ENCODE measurements around the gene NAPSA. TPM values are rescaled to one million over a fixed set of nuclear protein-coding genes. Genes with fewer than 3 reads are reported as not detected.
"Not testable (repeated sequence)": the region's sequence is repeated elsewhere in the genome, so short reads cannot be mapped to it uniquely, and the experiment has no call there.

Gene NAPSA
- total RNA-seq, 2 experiments from 2014 or later, result 44.0 to 63.4 TPM

DNA sequence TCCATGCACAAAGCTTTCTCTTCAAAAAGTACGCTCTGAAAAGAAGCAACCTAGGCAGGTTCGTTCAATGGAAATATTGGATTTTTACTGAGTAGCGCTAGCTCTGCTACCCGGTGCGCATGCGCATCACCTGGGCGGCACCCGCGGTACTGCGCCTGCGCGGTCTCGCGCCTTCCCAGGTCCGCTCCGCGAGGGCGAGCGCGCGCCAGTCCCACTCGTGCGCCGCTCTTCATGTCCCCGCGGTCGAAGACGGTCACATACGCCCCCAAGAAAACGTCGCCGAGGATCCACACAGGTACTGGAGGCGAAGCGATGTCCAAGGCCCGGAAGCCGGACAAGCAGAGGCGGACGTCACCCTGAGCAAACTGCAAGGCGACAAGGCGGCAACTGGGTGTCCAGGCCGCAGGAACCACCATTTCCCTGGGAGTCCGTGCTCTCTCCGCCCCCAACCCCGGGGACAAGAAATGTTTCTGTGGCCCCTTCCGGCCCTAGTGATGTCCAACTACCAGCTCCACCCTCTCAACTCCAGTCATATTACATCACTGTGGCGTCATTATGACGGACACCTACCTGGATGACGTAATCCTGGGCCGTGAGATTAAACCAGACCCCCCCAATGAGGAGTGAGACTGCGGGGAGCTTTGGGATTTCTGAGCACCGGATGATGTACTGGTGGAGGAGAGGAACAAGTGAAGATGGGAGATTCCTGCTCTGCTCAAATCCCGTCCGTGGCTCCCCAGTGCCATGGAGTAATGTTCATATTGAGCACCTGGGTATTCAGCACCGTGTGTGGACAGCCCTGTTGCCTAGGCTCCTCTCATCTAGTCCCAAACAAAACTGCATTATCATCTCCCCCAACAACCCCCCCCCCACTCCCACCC, 31.5 kb downstream of the NAPSA start:
- peak overlapping the region; percentile 75 for H3K4me3 Mint-ChIP-seq
- POLR2A ChIA-PET, result interaction anchor here (0.6 to 0.7 kb wide), 2 partner anchors 23 to 45 kb away, joined by 3 to 4 read pairs; no protein-coding TSS in a partner anchor
- peak; percentile 91 for DNase-seq
- CTCF ChIA-PET, result interaction anchor here (1.0 to 1.1 kb wide), 3 partner anchors 13 to 153 kb away, joined by 3 to 5 read pairs (median 4); no protein-coding TSS in a partner anchor
- peak; percentile 6 for ATAC-seq
- H3K9me3 Mint-ChIP-seq (ENCODE audit: low read depth), result no peaks in the 10 kb centered on the region
- peaks cover 16% of the 10 kb centered on the region for H3K36me3 Mint-ChIP-seq (ENCODE audit: low read depth)
- intact Hi-C loops (cut with DNase I, micrococcal nuclease), result loop anchor here in 1 of 2 experiments (1.0 to 5.0 kb wide), 11 partner anchors 13 to 457 kb away; partner anchors contain the start of genes AKT1S1, EMC10, GARIN5A and JOSD2
- H3K27me3 Mint-ChIP-seq, result peaks cover 21% of the 10 kb centered on the region
- H3K27ac Mint-ChIP-seq, result peak overlapping the region; percentile 90
- H3K4me1 Mint-ChIP-seq, result peaks cover 55% of the 10 kb centered on the region

DNA sequence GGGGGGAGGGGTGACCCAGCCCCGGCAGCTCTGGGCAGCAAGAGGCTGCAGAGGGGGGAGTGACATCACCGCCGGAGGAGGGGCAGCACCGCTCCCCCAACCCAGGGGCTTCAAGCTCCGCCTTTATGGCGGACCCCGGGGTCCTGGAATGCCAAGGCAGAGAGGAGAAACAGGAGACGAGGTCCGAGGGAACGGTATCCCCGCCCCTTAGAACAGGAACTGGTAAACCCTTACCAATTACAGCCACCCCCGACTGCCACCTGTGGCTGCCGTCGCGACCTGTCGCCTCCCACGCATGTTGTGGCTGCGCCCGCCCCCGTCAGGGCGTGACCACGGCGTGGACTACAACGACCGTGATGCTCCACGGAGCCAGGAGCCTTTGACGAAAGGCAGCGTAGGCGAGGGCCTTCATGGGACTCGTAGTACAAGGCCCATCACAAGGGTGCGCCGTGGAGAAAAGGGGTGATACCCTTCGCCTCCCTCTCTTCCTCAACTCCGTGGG, 32.2 kb downstream of the NAPSA start:
- peak; percentile 58 for ATAC-seq
- POLR2A ChIA-PET, result interaction anchor here (0.6 to 0.7 kb wide), 2 partner anchors 23 to 46 kb away, joined by 3 to 4 read pairs; no protein-coding TSS in a partner anchor
- Mint-ChIP-seq H3K9me3 (ENCODE audit: low read depth) (no peaks in the 10 kb centered on the region), H3K36me3 (ENCODE audit: low read depth) (peaks cover 16% of the 10 kb centered on the region), H3K4me1 (peaks cover 55% of the 10 kb centered on the region), H3K27me3 (peaks cover 21% of the 10 kb centered on the region), H3K27ac (peak overlapping the region; percentile 90), H3K4me3 (peak overlapping the region; percentile 75)
- intact Hi-C loops (cut with DNase I, micrococcal nuclease), result loop anchor here in 1 of 2 experiments (1.0 to 5.0 kb wide), 11 partner anchors 14 to 456 kb away; partner anchors contain the start of genes AKT1S1, EMC10, GARIN5A and JOSD2
- peak; percentile 98 for DNase-seq
- CTCF ChIA-PET, result interaction anchor here (1.1 kb wide), 2 partner anchors 14 to 24 kb away, joined by 4 to 5 read pairs; no protein-coding TSS in a partner anchor

DNA sequence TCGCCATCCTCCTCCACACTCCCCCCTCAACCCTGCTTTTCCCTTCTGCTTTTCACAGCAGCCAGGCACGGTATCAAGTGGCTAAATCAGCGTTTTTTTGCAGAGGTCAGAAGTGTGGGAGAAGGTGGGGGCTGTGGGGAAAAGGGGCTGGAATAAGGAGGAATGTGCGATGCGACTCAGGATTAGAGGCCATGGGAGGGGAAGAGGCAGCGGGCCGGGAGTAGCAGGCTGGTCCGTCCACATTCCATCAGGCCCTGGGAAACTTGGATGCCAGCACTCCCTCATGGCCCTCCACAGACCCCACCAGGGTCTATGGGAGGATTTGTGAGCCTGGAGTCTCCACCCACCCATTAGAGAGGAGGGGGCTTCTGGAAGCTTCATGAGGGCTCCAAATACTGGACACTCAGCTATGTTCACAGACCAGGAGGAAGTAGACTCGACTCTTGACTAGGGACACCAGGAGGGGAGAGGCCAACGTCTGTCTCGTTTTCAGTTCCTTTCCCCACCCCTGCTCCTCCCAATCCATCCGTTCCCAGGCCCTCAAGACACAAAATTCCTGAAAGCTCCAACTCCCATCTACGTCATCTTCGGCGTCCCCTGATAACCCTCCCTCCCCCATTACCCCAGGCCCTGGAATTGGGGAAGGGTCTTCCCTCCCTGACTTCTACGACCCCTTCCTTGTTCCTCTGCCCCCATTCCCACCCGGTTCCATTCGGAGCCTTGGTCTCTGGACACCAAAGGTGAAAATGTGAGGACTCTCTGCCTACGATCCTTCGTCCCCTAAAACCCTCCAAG, 33.0 kb downstream of the NAPSA start:
- no peaks in the 10 kb centered on the region for H3K9me3 Mint-ChIP-seq (ENCODE audit: low read depth)
- H3K4me1 Mint-ChIP-seq, result peaks cover 60% of the 10 kb centered on the region
- peaks cover 26% of the 10 kb centered on the region for H3K27me3 Mint-ChIP-seq
- DNase-seq (peak; percentile 9), ATAC-seq (no peak)
- peaks cover 18% of the 10 kb centered on the region for H3K36me3 Mint-ChIP-seq (ENCODE audit: low read depth)
- intact Hi-C loops (cut with DNase I, micrococcal nuclease), result loop anchor here in 1 of 2 experiments (1.0 to 5.0 kb wide), 11 partner anchors 15 to 455 kb away; partner anchors contain the start of genes AKT1S1, EMC10, GARIN5A and JOSD2
- peak overlapping the region; percentile 76 for H3K27ac Mint-ChIP-seq
- ChIA-PET POLR2A (no interaction called here), CTCF (interaction anchor here (0.9 to 1.1 kb wide), 2 partner anchors 25 to 31 kb away, joined by 4 read pairs; no protein-coding TSS in a partner anchor)
- H3K4me3 Mint-ChIP-seq, result peak overlapping the region; percentile 75

DNA sequence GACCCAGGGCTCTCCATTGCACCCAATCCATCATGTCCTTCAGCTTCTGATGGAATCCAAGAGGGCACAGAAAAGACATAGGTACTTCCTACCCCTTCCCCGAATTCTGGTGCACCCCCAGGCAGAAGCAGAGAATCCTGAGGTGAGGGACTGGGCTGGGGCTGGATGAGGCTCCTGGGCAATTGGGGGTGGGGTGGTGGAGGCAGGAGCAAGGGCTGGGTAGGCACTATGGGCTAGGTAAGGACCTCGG, 33.5 kb downstream of the NAPSA start:
- intact Hi-C loops (cut with DNase I, micrococcal nuclease), result loop anchor here in 1 of 2 experiments (2.0 to 5.0 kb wide), 3 partner anchors 327 to 455 kb away; partner anchors contain the start of genes AKT1S1 and TBC1D17
- Mint-ChIP-seq H3K9me3 (ENCODE audit: low read depth) (no peaks in the 10 kb centered on the region), H3K4me1 (peaks cover 65% of the 10 kb centered on the region), H3K27ac (peak overlapping the region; percentile 69), H3K27me3 (peaks cover 29% of the 10 kb centered on the region), H3K36me3 (ENCODE audit: low read depth) (peaks cover 18% of the 10 kb centered on the region), H3K4me3 (peak overlapping the region; percentile 75)
- DNase-seq (peak; percentile 13), ATAC-seq (no peak)
- ChIA-PET CTCF (interaction anchor here (0.9 kb wide), 1 partner anchor 32 kb away, joined by 4 read pairs; no protein-coding TSS in a partner anchor), POLR2A (no interaction called here)

DNA sequence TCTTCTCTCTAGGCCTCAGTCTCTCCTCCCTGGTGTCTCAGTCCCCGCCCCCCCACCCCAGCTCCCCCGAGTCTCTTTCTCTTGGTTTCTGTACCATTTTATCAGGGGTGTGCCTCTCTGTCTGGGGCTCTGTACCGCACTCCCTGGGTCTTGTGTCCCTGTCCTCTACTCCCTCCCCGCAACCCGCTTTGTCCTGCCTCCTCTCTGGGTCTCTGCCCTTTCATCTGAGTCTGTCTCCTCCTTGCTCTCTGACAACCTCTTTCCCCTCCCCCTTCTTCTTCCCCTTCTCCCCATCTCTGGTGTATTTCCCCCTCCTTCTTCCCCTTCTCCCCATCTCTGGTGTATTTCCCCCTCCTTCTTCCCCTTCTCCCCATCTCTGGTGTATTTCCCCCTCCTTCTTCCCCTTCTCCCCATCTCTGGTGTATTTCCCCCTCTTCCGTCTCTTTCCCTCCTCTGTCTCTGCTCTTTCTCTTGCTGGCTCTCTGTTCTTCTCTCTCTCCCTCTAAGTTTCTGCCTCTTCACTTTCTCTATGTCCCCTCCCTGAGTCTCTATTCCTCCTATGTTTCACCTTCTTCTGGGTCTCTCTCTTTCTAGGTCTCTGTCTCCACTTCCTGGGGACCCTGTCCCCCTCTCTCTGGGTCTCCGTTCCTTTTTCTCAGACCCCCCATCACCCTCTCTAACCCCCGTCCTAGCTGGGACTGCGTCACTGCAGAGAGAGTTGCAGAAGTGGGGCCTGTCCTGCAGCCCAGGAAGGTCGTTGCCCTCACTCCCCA, 34.0 kb downstream of the NAPSA start:
- H3K36me3 Mint-ChIP-seq (ENCODE audit: low read depth), result peaks cover 18% of the 10 kb centered on the region
- H3K4me3 Mint-ChIP-seq, result peak overlapping the region; percentile 75
- H3K27me3 Mint-ChIP-seq, result peaks cover 33% of the 10 kb centered on the region
- no peaks in the 10 kb centered on the region for H3K9me3 Mint-ChIP-seq (ENCODE audit: low read depth)
- no peak for ATAC-seq
- peak overlapping the region; percentile 69 for H3K27ac Mint-ChIP-seq
- intact Hi-C loops (cut with DNase I, micrococcal nuclease), result loop anchor here in 1 of 2 experiments (5.0 kb wide), 1 partner anchor 454 kb away; the partner anchor contains the start of genes AKT1S1 and TBC1D17
- POLR2A ChIA-PET, result no interaction called here
- peak; percentile 41 for DNase-seq
- CTCF ChIA-PET, result interaction anchor here (0.6 to 0.9 kb wide), 2 partner anchors 32 to 393 kb away, joined by 3 to 4 read pairs; no protein-coding TSS in a partner anchor
- H3K4me1 Mint-ChIP-seq, result peaks cover 70% of the 10 kb centered on the region

DNA sequence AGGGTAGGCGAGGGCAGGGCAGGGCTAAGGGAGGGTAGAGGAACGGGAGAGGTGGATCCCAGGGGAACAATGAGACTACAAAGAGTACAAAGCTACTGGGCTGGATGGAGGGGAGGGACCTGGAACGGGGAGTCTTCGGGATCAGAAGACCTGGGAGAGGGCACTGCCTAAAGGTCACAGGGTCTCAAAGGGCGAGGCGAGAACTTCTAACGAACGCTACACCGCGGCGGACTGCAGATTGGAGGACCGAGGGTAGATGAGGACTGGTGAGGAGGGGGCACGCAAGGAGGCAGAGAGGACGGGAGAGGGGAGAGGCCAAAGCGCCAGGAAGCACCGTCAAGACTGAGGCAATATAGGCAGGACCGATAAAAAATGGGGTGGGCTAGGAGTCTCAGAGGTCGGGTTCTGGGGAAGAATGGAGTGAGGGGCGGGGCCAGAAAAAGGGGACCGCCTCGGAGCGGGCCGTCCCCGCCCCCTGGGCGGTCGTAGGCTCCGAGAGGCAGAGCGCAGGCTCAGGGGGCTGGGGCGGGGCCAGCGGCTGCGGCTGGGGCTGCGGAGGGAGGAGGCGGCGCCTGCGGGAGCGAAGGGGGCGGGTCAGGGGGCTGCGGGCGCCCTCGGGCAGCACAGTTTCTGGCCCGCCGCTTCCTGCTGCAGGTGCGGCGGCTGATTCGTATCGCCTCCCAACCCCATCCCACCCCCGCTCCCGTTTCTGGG, 34.9 kb downstream of the NAPSA start:
- ChIA-PET POLR2A (no interaction called here), CTCF (interaction anchor here (0.6 to 0.8 kb wide), 2 partner anchors 394 to 1377 kb away, joined by 3 read pairs; no protein-coding TSS in a partner anchor)
- DNase-seq (peak; percentile 95), ATAC-seq (peak; percentile 44)
- H3K27ac Mint-ChIP-seq, result peak overlapping the region; percentile 62
- H3K4me1 Mint-ChIP-seq, result peaks cover 70% of the 10 kb centered on the region
- peaks cover 33% of the 10 kb centered on the region for H3K27me3 Mint-ChIP-seq
- H3K4me3 Mint-ChIP-seq, result peak overlapping the region; percentile 75
- intact Hi-C loops (cut with DNase I, micrococcal nuclease), result loop anchor here in 1 of 2 experiments (5.0 kb wide), 1 partner anchor 453 kb away; the partner anchor contains the start of genes AKT1S1 and TBC1D17
- no peaks in the 10 kb centered on the region for H3K9me3 Mint-ChIP-seq (ENCODE audit: low read depth)
- peaks cover 18% of the 10 kb centered on the region for H3K36me3 Mint-ChIP-seq (ENCODE audit: low read depth)

DNA sequence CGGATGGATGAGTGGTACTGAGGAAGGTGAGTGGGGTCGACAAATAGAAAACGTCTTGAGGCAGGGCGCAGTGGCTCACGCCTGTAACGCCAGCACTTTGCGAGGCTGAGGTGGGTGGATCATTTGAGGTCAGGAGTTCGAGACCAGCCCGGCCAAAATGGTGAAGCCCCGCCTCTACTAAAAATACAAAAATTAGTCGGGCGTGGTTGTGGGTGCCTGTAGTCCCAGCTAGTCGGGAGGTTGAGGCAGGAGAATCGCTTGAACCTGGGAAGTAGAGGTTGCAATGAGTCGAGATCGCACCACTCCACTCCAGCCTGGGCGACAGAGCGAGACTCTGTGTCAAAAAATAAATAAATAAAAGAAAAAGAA, 35.5 kb downstream of the NAPSA start:
- CTCF ChIA-PET, result interaction anchor here (0.8 to 1.0 kb wide), 3 partner anchors 11 to 1378 kb away, joined by 3 read pairs; no protein-coding TSS in a partner anchor
- ATAC-seq; H3K9me3 Mint-ChIP-seq (ENCODE audit: low read depth); POLR2A ChIA-PET: not testable (repeated sequence)
- Mint-ChIP-seq H3K27me3 (peaks cover 33% of the 10 kb centered on the region), H3K4me1 (peaks cover 64% of the 10 kb centered on the region), H3K36me3 (ENCODE audit: low read depth) (peaks cover 18% of the 10 kb centered on the region), H3K27ac (peak overlapping the region; percentile 86), H3K4me3 (peak overlapping the region; percentile 75)
- intact Hi-C loops (cut with DNase I, micrococcal nuclease), result loop anchor here (1.0 to 5.0 kb wide), 8 partner anchors 29 to 474 kb away; partner anchors contain the start of genes AKT1S1 (in 1 of the 2), JOSD2 (in 1 of the 2), NR1H2 (in 1 of the 2) and TBC1D17 (in 1 of the 2)
- peak; percentile 42 for DNase-seq

DNA sequence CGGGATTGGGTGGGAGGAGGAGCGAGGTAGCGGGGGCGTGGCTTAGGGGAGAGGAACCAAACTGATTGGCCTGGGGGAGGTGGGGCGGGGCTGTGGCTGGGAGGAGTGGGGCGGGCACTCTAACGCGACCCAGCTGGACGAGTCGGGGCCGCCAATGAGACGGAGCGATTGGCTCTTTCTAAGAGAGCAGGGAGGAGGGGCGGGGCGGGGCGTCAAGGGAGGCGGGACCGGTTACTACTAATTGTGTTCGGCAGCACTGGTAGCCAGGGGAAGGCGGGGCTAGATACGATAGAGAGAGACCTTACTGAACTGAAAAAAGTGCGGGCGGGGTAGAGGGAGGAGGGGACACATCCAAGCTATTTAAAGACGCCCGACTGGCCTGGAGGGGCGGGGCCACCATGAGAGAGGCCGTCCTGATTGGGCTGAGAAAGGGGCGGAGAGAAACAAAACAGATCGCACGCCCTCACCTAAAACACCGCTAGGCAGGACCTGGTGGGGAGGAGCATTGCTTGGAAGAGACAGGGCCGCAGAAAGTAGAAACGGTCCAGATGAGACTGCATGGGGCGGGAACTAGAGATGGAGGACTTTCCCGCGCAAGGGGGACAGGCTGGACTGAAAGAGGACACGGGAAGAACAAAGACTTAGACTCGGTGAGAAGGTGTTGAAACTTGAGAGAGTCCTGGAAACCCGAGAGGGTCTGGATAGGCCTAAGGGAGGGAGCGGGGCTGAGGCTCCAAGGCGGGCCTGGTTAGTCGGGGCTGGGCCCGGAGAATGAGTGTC, 36.1 kb downstream of the NAPSA start, which contains the start of gene KCNC3:
Gene KCNC3, minus strand, starts transcription at position 232 of the 780 bp plus-strand sequence. CDS start 295 bp downstream, outside the sequence.
- H3K36me3 Mint-ChIP-seq (ENCODE audit: low read depth), result peaks cover 13% of the 10 kb centered on the region
- CTCF ChIA-PET, result interaction anchor here (1.0 to 1.5 kb wide), 4 partner anchors 10 to 75 kb away, joined by 3 to 6 read pairs (median 4); no protein-coding TSS in a partner anchor
- POLR2A ChIA-PET, result interaction anchor here (0.6 to 1.5 kb wide), 2 partner anchors 13 to 18 kb away, joined by 3 read pairs; no protein-coding TSS in a partner anchor
- no peaks in the 10 kb centered on the region for H3K9me3 Mint-ChIP-seq (ENCODE audit: low read depth)
- ATAC-seq (peak; percentile 67), DNase-seq (peak; percentile 99)
- peaks cover 59% of the 10 kb centered on the region for H3K4me1 Mint-ChIP-seq
- peak within 1 kb of the TSS; percentile 75 for H3K4me3 Mint-ChIP-seq
- H3K27me3 Mint-ChIP-seq, result peaks cover 33% of the 10 kb centered on the region
- intact Hi-C loops (cut with DNase I, micrococcal nuclease), result loop anchor here (1.0 to 5.0 kb wide), 7 partner anchors 28 to 475 kb away; partner anchors contain the start of genes JOSD2 (in 1 of the 2), NR1H2 (in 1 of the 2) and VRK3 (in 1 of the 2)
- H3K27ac Mint-ChIP-seq, result peak within 1 kb of the TSS; percentile 86

DNA sequence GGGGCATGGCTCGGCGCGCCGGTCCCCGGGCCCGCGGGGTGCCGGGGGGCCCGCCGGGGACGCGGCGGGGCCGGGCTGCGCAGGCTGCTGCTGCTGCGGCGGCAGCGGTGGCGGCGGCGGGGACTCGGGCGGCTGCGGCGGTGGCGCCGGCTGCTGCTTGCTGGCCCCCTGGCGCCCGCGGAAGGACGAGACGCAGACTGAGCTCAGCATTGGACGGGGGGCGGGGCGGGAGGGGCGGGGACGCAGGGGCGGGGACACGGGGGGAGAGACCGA, 36.6 kb downstream of the NAPSA start:
- Mint-ChIP-seq H3K4me3 (no peak overlapping the region), H3K9me3 (ENCODE audit: low read depth) (no peaks in the 10 kb centered on the region), H3K4me1 (peaks cover 55% of the 10 kb centered on the region), H3K36me3 (ENCODE audit: low read depth) (peaks cover 11% of the 10 kb centered on the region), H3K27me3 (peaks cover 33% of the 10 kb centered on the region), H3K27ac (no peak overlapping the region)
- no peak for DNase-seq
- intact Hi-C loops (cut with DNase I, micrococcal nuclease), result loop anchor here (1.0 to 5.0 kb wide), 8 partner anchors 28 to 475 kb away; partner anchors contain the start of genes JOSD2 (in 1 of the 2), NR1H2 (in 1 of the 2) and VRK3 (in 1 of the 2)
- POLR2A ChIA-PET, result interaction anchor here (0.6 to 1.5 kb wide), 2 partner anchors 13 to 18 kb away, joined by 3 read pairs; no protein-coding TSS in a partner anchor
- ATAC-seq, result no peak
- CTCF ChIA-PET, result interaction anchor here (1.0 to 1.5 kb wide), 4 partner anchors 10 to 74 kb away, joined by 3 to 6 read pairs (median 4); no protein-coding TSS in a partner anchor
